ENCODE measurements around the gene TTI1.
"Not testable (repeated sequence)": the region's sequence is repeated elsewhere in the genome, so short reads cannot be mapped to it uniquely, and the experiment has no call there.

The TTI1 gene

GRCh38 chr20:37963483-37963882 lies 69.8 kb downstream of the TTI1 start:
- not testable (repeated sequence) for DNase-seq (ENCODE audit: low spot score)

- DNase-seq (ENCODE audit: low spot score): no peak
These were observed 72.2 kb downstream of the TTI1 start for GRCh38 chr20:37961066-37961465.

GRCh38 chr20:37958856-37959520 lies 74.3 kb downstream of the TTI1 start:
- no peak for DNase-seq (ENCODE audit: low spot score)

- DNase-seq (ENCODE audit: low spot score): no peak
These were observed 77.1 kb downstream of the TTI1 start for GRCh38 chr20:37956107-37956585.

- DNase-seq (ENCODE audit: low spot score): no peak
These were observed 77.7 kb downstream of the TTI1 start for GRCh38 chr20:37955511-37955910.

- no peak for DNase-seq (ENCODE audit: low spot score)
These were observed 78.6 kb downstream of the TTI1 start for GRCh38 chr20:37954626-37955025.

GRCh38 chr20:37954190-37954589 lies 79.1 kb downstream of the TTI1 start:
- DNase-seq (ENCODE audit: low spot score): no peak

GRCh38 chr20:37948956-37949355 lies 84.3 kb downstream of the TTI1 start:
- DNase-seq (ENCODE audit: low spot score): no peak

GRCh38 chr20:37947943-37948342 lies 85.3 kb downstream of the TTI1 start:
- DNase-seq (ENCODE audit: low spot score): no peak

GRCh38 chr20:37946946-37947345 lies 86.3 kb downstream of the TTI1 start:
- DNase-seq (ENCODE audit: low spot score): no peak

- DNase-seq (ENCODE audit: low spot score): no peak
These were observed 88.1 kb downstream of the TTI1 start for GRCh38 chr20:37945091-37945547.

- DNase-seq (ENCODE audit: low spot score): no peak
These were observed 88.7 kb downstream of the TTI1 start for GRCh38 chr20:37944456-37944981.

- peak; percentile 9 for DNase-seq (ENCODE audit: low spot score)
These were observed 89.5 kb downstream of the TTI1 start for GRCh38 chr20:37943501-37944455.

GRCh38 chr20:37943033-37943432 lies 90.2 kb downstream of the TTI1 start:
- no peak for DNase-seq (ENCODE audit: low spot score)

- no peak for DNase-seq (ENCODE audit: low spot score)
These were observed 91.3 kb downstream of the TTI1 start for GRCh38 chr20:37941992-37942391.

GRCh38 chr20:37941332-37941731 lies 91.9 kb downstream of the TTI1 start:
- peak; percentile 14 for DNase-seq (ENCODE audit: low spot score)

GRCh38 chr20:37940858-37941257 lies 92.4 kb downstream of the TTI1 start:
- DNase-seq (ENCODE audit: low spot score): no peak

GRCh38 chr20:37939701-37940560 lies 93.3 kb downstream of the TTI1 start:
- no peak for DNase-seq (ENCODE audit: low spot score)

- no peak for DNase-seq (ENCODE audit: low spot score)
These were observed 94.3 kb downstream of the TTI1 start for GRCh38 chr20:37938954-37939353.

- DNase-seq (ENCODE audit: low spot score): no peak
These were observed 95.0 kb downstream of the TTI1 start for GRCh38 chr20:37938181-37938750.

- no peak for DNase-seq (ENCODE audit: low spot score)
These were observed 95.6 kb downstream of the TTI1 start for GRCh38 chr20:37937686-37938085.

Measured in AG20443 (cell line).